HG03108 (cell line): ENCODE data around the gene ITIH6.

ENCODE experiments used
- ATAC-seq: cut with Tn5 transposase; IDR thresholded peaks from one replicate; pipeline ENCODE4 v1.9.1; 2021; ENCODE audit warnings: moderate library complexity; ENCODE audit not compliant: unreplicated experiment

Gene ITIH6

GRCh38 chrX:54715621-54716020, 82.4 kb downstream of the ITIH6 start:
- no peak for ATAC-seq

- ATAC-seq, result no peak
Observed at GRCh38 chrX:54714424-54714823, 83.6 kb downstream of the ITIH6 start.

- ATAC-seq, result no peak
Observed at GRCh38 chrX:54711735-54712134, 86.3 kb downstream of the ITIH6 start.

- ATAC-seq, result no peak
Observed at GRCh38 chrX:54710920-54711319, 87.1 kb downstream of the ITIH6 start.

GRCh38 chrX:54708404-54708803, 89.7 kb downstream of the ITIH6 start:
- ATAC-seq, result no peak
